Measurements from ENCODE around the gene FBXW11.

DNA sequence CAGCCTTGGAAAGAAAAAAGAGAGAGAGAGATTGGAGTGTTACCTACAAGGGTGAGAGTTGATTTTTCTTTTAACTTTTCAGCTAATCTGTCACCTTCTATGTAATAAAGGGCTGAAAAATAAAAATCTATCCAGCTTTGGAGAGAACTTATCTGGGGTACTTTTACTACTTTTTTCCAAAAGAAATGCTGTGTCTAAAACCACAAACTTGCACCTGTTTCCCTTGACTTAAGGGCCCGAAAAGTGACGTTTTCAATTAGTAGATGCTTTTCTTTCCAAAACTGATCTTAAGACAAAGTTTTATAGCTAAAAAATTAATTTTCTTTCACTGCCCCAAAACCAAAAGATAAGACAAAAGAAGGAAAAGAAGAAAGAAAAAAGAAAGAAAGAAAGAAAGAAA lies 172.0 kb downstream of the FBXW11 start:
- TF ChIP-seq CTCF (IDR thresholded peaks at IDR 0.05) = no peak
- TF ChIP-seq ZFX (IDR thresholded peaks at IDR 0.05; ENCODE audit: borderline replicate concordance) = no peak
